Stomach (tissue), 4 donors: Measurements from ENCODE around the gene FAM83F.

Source experiments
- CTCF ChIP-seq, 7 experiments: fragments of 450-650 bp in 4 of 7; fragments of 200-600 bp in 3 of 7; sonication (generic) in 3 of 7; IDR thresholded peaks; one replicate each; pipeline ENCODE4 v1.5.1; 2016 to 2019; ENCODE audit warnings: antibody characterized with exemption in 7 of 7, control low read depth in 2 of 7, mild to moderate bottlenecking in 1 of 7
- EP300 ChIP-seq: sonication (generic); formaldehyde crosslinking; IDR thresholded peaks from one replicate; pipeline ENCODE4 v1.6.1; 2017; ENCODE audit warnings: antibody characterized with exemption
- POLR2A ChIP-seq, 4 donors: fragments of 450-650 bp; IDR thresholded peaks; one replicate each; pipeline ENCODE4 v1.6.1; 2016; ENCODE audit warnings: antibody characterized with exemption in 4 of 4, control low read depth in 2 of 4, mild to moderate bottlenecking in 1 of 4, moderate library complexity in 1 of 4

GRCh38 chr22:40083794-40084193, 89.0 kb downstream of the FAM83F start:
- TF ChIP-seq EP300 (no peak), CTCF (IDR thresholded peaks at IDR 0.05) (no peak), POLR2A (IDR thresholded peaks at IDR 0.05) (no peak)
